T follicular helper cell (primary cell): ENCODE data around the gene PIP5K1C.
"Not testable (repeated sequence)": the region's sequence is repeated elsewhere in the genome, so short reads cannot be mapped to it uniquely, and the experiment has no call there.

Experiments used
- DNase-seq: peaks from one replicate; pipeline ENCODE4 v3.0.0-alpha.2; 2020; ENCODE audit warnings: low read depth

Gene PIP5K1C

DNA sequence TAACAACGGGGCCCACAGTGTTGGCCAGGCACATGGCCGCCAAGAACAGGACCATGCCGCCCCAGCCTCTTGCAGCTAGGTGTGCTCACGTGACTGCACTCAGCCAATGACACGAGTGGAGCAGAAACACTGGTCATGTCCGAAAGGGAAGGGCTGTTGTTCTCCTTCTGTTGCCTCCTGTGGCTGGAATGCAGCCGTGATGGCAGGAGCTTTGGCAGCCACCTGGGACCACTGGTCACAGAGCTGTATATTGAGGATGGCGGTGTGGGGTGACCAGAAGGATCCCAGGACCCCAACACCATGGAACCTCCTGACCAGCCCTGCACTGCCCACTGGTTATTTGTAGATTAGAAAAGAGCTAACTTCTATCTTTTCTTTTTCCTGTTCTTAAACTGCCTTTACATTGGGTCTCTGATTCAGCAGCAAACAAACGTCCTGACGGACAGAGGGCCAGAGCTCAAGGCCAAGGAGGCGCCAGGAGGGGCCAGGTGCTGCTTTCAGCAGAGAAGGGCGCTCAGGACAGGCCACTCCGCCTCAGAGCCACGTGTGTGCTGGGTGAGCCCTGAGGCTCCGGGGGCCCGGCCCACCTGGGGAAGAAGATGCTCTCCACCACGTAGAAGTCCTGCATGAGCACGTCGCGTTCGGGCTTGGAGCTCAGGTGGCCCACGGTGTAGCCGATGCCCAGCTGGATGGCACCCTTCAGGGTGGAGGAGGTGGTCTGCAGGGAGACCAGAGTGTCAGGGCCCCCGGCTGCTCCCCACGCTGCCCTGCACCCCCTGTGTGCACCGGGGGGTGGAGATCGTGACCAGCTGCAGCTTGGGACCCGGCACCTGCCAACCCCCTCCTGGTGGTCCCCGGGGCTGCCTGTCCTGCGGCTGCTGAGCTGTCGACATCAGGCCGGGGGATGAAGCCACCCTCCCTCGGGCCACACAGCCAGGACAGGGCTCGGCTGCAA, 38.7 kb downstream of the PIP5K1C start:
- no peak for DNase-seq

DNA sequence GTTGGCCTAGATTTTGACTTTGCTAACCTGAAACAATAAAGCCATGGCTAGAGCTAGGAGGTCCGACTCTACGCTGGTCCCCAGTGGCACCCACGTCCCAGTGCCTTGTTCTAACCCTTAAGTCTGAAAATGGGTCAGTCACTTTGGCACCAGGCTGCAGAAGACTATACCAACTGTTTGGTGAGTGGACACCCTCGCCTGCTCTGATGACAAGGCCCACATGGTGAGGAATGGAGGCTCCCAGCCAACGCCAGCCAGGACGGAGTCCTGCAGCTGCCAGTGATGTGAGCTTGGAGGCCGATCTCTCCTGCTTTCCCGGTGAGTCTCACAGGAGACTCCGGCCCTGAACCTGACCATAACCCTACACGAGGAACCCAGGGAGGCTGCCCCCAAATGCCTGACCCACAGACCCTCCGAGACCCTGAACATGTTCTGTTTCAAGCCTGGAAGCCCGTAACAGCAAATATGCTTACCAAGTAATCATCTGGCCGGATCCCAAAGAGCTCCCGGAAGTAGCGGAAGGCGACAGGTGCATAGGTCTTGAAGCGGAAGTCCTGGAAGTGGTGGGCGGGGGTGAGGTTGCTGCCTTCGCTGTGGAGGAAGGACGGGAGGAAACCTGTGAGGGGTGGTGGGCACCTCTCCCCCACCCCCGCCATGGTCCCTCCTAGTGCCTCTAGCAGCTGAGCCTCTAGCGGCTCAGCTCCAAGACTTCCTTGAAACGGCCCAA, 39.6 kb downstream of the PIP5K1C start:
- DNase-seq: no peak

DNA sequence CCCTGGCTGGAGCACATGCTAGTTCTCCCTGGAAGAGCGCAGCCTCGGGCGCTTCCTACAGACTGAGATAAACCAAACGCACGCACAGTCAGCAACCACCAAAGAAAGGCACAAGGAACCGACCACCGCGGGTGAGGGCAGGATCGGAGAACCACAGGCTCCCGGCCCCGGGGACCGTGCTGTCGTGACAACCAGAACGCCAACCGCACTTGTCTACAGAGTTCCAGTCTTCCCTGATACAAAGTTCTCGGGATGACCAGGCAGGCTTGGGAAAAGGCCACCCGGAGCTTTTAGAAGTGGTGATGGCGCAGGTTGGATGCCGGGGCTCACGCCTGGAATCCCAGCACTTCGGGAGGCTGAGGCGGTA, 40.5 kb downstream of the PIP5K1C start:
- no peak for DNase-seq

- DNase-seq: no peak
Measured at GRCh38 chr19:3658870-3659745, 41.2 kb downstream of the PIP5K1C start.

DNA sequence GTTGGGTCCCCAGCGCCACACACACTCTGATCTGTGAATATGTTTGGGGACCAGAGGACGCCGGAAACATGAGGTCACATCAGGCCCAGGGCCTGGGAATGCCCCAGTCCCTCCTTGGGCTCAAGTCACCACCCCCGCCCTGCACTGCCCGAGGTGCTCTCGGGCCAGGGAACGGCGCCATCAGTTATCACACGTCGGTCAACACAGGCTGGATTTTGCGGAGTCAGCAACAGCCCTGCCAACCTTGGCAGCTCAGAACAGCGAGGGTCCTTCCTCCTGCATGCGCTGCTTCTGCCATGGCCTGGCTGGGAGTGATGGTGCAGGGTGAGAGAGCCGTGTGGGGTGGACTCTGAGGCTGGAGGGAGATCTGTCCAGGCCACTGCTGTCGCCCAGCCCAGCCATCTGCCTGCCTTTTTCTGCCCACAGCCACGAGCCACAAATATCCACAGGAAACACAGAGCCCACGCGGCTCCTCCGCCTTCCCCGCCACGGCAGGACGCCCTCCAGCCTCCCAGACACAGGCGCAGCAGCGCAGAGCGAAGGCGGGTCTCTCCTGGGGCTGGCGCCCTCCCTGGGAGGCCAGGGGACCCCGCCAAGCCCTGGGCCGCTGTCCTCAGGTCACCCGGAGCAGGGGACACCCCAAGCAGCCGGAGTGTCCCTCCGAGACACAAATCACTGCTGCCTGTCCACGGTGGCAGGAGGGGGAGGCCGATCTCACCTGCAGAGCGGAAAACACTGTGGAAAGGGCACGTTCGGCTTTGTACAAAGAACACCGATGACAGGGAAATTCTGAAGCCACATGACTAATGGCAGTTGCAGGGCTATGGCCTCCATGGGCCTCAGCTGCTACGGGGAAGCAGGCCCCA, 42.0 kb downstream of the PIP5K1C start:
- DNase-seq: no peak

DNA sequence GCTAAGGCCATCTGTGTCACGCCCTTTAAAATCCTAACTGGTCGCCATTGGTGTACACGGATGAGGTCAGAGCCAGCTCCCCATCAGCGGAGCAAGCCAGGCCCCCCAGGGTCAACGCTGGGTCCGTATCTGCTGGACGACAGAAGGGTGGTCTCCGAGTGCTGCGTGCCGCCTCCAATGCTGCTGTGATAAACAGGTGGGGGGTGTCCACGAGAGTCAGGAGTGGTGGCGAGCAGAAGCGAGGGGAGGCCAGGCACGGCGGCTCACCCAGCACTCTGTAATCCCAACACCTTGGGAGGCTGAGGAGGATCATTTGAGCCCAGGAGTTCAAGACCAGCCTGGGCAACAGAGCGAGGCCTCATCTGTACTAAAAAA, 42.9 kb downstream of the PIP5K1C start:
- no peak for DNase-seq

- no peak for DNase-seq
Measured at GRCh38 chr19:3656747-3657394, 43.4 kb downstream of the PIP5K1C start.

GRCh38 chr19:3656073-3656746, 44.1 kb downstream of the PIP5K1C start:
- no peak for DNase-seq

DNA sequence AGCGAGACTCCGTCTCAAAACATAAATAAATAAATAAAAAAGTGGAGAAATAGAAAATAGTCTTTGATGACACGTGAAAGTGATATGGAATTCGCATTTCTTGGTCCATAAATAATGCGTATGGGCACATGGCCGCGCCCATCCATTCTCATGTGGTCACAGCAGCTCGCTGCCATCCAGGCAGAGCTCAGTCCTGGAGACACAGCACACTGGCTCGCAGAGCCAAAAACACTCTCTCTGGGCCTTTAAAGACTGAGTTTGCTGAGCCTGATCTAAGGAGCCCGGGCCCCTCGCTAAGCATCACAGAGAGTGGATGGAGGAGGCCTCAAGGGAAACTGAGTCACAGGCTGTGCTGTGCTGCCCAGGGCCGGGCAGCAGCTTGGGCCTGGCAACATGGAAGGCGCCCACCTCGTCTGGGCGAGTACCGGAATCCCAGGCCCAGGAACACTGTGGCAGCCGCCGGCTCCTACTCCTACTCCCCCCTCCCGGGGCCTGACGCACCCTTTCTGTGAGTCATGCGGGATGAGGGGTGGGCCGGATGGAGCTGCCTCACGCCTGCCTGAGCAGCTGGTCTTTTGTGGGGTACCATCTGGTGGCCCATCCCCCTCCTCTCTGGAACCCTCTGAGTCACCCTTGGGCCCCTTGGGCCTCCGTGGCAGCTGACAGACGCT, 44.7 kb downstream of the PIP5K1C start:
- no peak for DNase-seq

- DNase-seq: no peak
Measured at GRCh38 chr19:3653865-3654513, 46.3 kb downstream of the PIP5K1C start.

GRCh38 chr19:3653081-3653795, 47.0 kb downstream of the PIP5K1C start:
- no peak for DNase-seq

DNA sequence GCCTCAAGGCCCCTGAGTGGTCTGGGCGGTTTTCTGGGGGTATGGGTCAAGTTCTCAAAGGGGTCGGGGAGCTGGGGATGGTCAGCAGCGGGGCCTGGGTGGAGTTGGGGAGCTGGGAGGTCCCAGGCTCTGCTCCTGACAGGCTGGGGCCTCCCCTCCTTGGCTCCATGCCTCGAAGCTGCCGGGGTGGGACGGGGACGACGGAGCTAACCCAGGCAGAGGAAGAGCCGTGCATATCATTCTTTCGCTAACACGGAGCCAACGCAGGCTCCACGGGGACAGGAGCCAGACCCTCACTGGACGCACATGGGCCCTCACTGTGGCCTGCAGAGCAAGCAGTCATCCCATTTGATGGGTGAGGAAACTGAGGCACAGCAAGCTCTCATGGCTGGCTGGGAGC, 47.8 kb downstream of the PIP5K1C start:
- DNase-seq: no peak

GRCh38 chr19:3651684-3652083, 48.6 kb downstream of the PIP5K1C start:
- no peak for DNase-seq

DNA sequence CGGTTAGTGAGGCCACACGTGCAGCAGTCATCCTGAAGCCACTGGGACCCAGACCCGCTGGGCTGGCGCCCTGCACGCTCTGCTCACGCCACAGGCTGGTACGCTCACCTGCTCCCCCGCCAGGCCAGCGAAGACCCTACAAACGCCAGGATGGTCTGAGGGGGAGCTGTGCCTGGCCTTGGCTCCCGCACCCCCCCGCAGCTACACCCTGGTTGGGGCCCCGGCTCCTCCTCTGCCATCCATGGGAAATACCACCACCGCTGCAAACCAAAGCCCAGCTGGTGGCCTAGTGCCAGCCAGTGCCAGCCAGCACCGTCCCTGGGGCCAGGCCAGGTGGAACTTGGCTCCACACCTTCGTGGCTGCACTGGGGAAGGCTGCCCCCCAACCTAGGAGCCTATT, 50.4 kb downstream of the PIP5K1C start:
- no peak for DNase-seq

GRCh38 chr19:3648037-3648905, 52.0 kb downstream of the PIP5K1C start:
- DNase-seq: no peak

GRCh38 chr19:3647102-3647501, 53.2 kb downstream of the PIP5K1C start:
- not testable (repeated sequence) for DNase-seq

- no peak for DNase-seq
Measured at GRCh38 chr19:3646336-3647092, 53.8 kb downstream of the PIP5K1C start.
